ENCODE data around the gene SPTBN2.

Gene SPTBN2

DNA sequence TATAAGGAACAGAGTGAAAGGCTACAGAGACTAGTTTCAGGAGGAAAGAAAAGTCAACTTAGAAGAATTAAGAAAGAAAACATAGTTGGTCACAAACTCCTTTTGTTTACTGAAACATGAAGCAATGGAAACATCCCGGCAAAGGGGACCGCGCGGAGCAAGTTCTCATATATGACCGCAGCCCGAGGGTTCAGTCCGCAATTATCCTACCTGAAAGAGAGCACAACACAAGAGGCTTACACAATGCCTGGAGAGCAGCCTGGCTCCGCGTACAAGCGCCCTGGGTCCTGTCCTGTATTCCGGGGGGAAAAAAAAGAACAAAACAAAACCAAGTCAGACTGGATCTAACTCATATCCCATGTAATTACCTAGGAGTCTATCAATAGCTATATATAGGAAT, 63.6 kb downstream of the SPTBN2 start:
- H2AFZ ChIP-seq (ENCODE audit: low read depth), result no peak overlapping the region
- H3K9ac ChIP-seq, result no peak overlapping the region
- H3K36me3 ChIP-seq (ENCODE audit: insufficient read depth), result no peaks in the 10 kb centered on the region; the same call in 1 of the 2 replicates
- H3K4me2 ChIP-seq, result no peak overlapping the region
- no peaks in the 10 kb centered on the region for H3K27me3 ChIP-seq (ENCODE audit: insufficient read depth, low read depth)
- TF ChIP-seq, protein P1, sequence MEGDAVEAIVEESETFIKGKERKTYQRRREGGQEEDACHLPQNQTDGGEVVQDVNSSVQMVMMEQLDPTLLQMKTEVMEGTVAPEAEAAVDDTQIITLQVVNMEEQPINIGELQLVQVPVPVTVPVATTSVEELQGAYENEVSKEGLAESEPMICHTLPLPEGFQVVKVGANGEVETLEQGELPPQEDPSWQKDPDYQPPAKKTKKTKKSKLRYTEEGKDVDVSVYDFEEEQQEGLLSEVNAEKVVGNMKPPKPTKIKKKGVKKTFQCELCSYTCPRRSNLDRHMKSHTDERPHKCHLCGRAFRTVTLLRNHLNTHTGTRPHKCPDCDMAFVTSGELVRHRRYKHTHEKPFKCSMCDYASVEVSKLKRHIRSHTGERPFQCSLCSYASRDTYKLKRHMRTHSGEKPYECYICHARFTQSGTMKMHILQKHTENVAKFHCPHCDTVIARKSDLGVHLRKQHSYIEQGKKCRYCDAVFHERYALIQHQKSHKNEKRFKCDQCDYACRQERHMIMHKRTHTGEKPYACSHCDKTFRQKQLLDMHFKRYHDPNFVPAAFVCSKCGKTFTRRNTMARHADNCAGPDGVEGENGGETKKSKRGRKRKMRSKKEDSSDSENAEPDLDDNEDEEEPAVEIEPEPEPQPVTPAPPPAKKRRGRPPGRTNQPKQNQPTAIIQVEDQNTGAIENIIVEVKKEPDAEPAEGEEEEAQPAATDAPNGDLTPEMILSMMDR (conservative IDR thresholded peaks at IDR 0.05; ENCODE audit: low read depth, low read length), result no peak
- H3K79me2 ChIP-seq (ENCODE audit: insufficient read depth, low read depth), result peaks cover 15% of the 10 kb centered on the region; the same call in 1 of the 2 replicates
- no peak overlapping the region for H3K27ac ChIP-seq
- peaks cover 14% of the 10 kb centered on the region for H3K4me1 ChIP-seq (ENCODE audit: low read depth, poor library complexity, severe bottlenecking)
- H3K4me3 ChIP-seq (IDR thresholded peaks at IDR 0.05; ENCODE audit: insufficient read depth, low read depth, low read length), result no peak overlapping the region
- H4K20me1 ChIP-seq (ENCODE audit: insufficient read depth), result no peaks in the 10 kb centered on the region

DNA sequence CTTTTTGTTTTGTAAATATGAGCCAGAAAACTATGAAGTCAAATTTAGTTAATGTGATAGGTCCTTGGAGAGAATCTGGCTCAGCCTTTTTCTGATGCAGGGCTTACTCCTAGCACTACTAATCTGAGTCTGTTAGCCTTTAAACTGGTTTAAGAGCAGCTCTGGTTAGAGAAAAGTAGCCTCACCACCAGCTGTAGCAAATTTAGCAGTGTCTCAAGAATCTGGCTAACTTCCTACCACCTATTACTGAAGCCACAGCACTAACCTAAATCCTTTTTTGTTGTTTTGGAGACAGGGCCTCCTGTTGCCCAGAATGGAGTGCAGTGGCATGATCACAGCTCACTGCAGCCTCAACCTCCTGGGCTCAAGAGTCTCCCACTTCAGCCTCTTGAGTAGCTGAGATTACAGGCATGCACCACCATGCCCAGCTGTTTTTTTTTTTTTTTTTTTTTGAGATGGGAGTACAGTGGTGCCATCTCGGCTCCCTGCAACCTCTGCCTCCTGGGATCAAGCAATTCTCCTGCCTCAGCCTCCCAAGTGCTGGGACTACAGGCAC, 65.2 kb downstream of the SPTBN2 start:
- no peak overlapping the region for H3K4me2 ChIP-seq
- no peak overlapping the region for H3K9ac ChIP-seq
- no peak overlapping the region for H3K27ac ChIP-seq
- TF ChIP-seq, protein P1 (conservative IDR thresholded peaks at IDR 0.05; ENCODE audit: low read depth, low read length), result no peak
- no peaks in the 10 kb centered on the region for H3K27me3 ChIP-seq (ENCODE audit: insufficient read depth, low read depth)
- H4K20me1 ChIP-seq (ENCODE audit: insufficient read depth), result no peaks in the 10 kb centered on the region
- H3K79me2 ChIP-seq (ENCODE audit: insufficient read depth, low read depth), result peaks cover 15% of the 10 kb centered on the region; the same call in 1 of the 2 replicates
- no peak overlapping the region for H2AFZ ChIP-seq (ENCODE audit: low read depth)
- H3K4me1 ChIP-seq (ENCODE audit: low read depth, poor library complexity, severe bottlenecking), result peaks cover 14% of the 10 kb centered on the region
- no peak overlapping the region for H3K4me3 ChIP-seq (IDR thresholded peaks at IDR 0.05; ENCODE audit: insufficient read depth, low read depth, low read length)
- H3K36me3 ChIP-seq (ENCODE audit: insufficient read depth), result no peaks in the 10 kb centered on the region; the same call in 1 of the 2 replicates

DNA sequence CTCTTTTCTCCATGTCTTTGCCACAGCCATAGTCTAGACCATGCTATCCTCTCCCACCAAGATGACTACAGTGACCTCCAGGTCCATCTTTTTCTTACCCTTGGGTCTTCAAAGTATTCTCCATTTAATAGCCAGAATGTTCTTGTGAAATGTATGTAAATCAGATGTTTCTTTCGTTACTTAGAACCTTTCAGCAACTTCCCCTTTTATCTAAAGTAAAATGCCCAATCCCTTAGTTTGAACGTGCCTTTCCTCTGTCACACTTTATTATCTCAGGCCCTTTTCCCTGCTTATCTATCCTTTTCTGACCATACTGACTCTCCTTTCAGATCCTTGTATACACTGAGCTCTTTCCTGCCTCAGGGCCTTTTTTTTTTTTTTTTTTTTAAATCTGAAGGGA, 69.3 kb downstream of the SPTBN2 start:
- Histone ChIP-seq H3K79me2 (ENCODE audit: insufficient read depth, low read depth) (peaks cover 6% of the 10 kb centered on the region; the same call in 1 of the 2 replicates), H3K27ac (no peak overlapping the region), H3K4me1 (ENCODE audit: low read depth, poor library complexity, severe bottlenecking) (peaks cover 14% of the 10 kb centered on the region), H3K36me3 (ENCODE audit: insufficient read depth) (no peaks in the 10 kb centered on the region), H4K20me1 (ENCODE audit: insufficient read depth) (no peaks in the 10 kb centered on the region), H3K4me3 (IDR thresholded peaks at IDR 0.05; ENCODE audit: insufficient read depth, low read depth, low read length) (no peak overlapping the region), H2AFZ (ENCODE audit: low read depth) (no peak overlapping the region), H3K4me2 (no peak overlapping the region), H3K9ac (no peak overlapping the region), H3K27me3 (ENCODE audit: insufficient read depth, low read depth) (no peaks in the 10 kb centered on the region)
- TF ChIP-seq, protein P1 (conservative IDR thresholded peaks at IDR 0.05; ENCODE audit: low read depth, low read length), result no peak

DNA sequence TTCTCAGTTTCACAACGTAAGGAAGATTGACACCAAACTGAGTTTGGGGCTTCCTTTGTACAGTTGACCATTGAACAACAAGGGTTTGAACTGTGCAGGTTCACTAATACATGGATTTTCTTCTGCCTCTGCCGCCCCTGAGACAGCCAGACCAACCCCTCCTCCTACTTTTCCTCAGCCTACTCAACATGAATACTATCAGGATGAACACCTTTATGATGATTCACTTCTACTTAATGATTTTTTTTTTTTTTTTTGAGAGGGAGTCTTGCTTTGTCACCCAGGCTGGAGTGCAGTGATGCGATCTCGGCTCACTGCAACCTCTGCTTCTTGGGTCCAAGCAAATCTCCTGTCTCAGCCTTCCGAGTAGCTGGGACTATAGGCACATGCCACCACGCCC, 75.9 kb downstream of the SPTBN2 start:
- TF ChIP-seq, protein P1 (conservative IDR thresholded peaks at IDR 0.05; ENCODE audit: low read depth, low read length), result no peak
- no peaks in the 10 kb centered on the region for H3K36me3 ChIP-seq (ENCODE audit: insufficient read depth)

More for the DNA sequence above, 75.9 kb downstream of the SPTBN2 start:
- Histone ChIP-seq H3K9ac (no peak overlapping the region), H4K20me1 (ENCODE audit: insufficient read depth) (no peaks in the 10 kb centered on the region), H3K4me2 (no peak overlapping the region), H3K4me3 (IDR thresholded peaks at IDR 0.05; ENCODE audit: insufficient read depth, low read depth, low read length) (no peak overlapping the region), H2AFZ (ENCODE audit: low read depth) (no peak overlapping the region), H3K4me1 (ENCODE audit: low read depth, poor library complexity, severe bottlenecking) (no peaks in the 10 kb centered on the region), H3K27me3 (ENCODE audit: insufficient read depth, low read depth) (no peaks in the 10 kb centered on the region), H3K79me2 (ENCODE audit: insufficient read depth, low read depth) (peaks cover 25% of the 10 kb centered on the region; the same call in 1 of the 2 replicates), H3K27ac (no peak overlapping the region)
